Kidney epithelial cell (primary cell): ENCODE results near the gene LRGUK. TPM values are rescaled to one million over a fixed set of nuclear protein-coding genes. Genes with fewer than 3 reads are reported as not detected.

ENCODE experiments used
- DNase-seq: peaks from one replicate; pipeline ENCODE4 v3.0.0-alpha.2; 2010; ENCODE audit warnings: low read depth
- H3K27me3 ChIP-seq: 2 replicates; pipeline ENCODE4 v1.6.0; 2011; ENCODE audit warnings: low read length; ENCODE audit not compliant: control insufficient read depth, insufficient read depth
- H3K36me3 ChIP-seq: 2 replicates; pipeline ENCODE4 v1.5.1; 2011; ENCODE audit warnings: low read length; ENCODE audit not compliant: control insufficient read depth, insufficient read depth
- H3K4me3 ChIP-seq: 2 replicates; pipeline ENCODE4 v1.5.1; 2011; ENCODE audit warnings: low read depth, mild to moderate bottlenecking, control low read depth, low read length
- total RNA-seq: library from RNA; depleted of rRNA; stranded (reverse); fragments of >200 nt; gene quantifications from 2 replicates; pipeline ENCODE4 v1.2.3, GENCODE V29; 2015
- TF ChIP-seq, protein P1 (sequence below): IDR thresholded peaks from 2 replicates; pipeline ENCODE4 v1.5.1; 2011; ENCODE audit warnings: mild to moderate bottlenecking, moderate library complexity, low read length, control low read depth, inconsistent platforms; ENCODE audit not compliant: insufficient read depth, poor library complexity, severe bottlenecking

Gene LRGUK
- total RNA-seq, 1 donor from 2014 or later = 0.42 TPM

- Histone ChIP-seq H3K27me3 (no peaks in the 10 kb centered on the region), H3K4me3 (no peak overlapping the region), H3K36me3 (no peaks in the 10 kb centered on the region)
- TF ChIP-seq, protein P1, sequence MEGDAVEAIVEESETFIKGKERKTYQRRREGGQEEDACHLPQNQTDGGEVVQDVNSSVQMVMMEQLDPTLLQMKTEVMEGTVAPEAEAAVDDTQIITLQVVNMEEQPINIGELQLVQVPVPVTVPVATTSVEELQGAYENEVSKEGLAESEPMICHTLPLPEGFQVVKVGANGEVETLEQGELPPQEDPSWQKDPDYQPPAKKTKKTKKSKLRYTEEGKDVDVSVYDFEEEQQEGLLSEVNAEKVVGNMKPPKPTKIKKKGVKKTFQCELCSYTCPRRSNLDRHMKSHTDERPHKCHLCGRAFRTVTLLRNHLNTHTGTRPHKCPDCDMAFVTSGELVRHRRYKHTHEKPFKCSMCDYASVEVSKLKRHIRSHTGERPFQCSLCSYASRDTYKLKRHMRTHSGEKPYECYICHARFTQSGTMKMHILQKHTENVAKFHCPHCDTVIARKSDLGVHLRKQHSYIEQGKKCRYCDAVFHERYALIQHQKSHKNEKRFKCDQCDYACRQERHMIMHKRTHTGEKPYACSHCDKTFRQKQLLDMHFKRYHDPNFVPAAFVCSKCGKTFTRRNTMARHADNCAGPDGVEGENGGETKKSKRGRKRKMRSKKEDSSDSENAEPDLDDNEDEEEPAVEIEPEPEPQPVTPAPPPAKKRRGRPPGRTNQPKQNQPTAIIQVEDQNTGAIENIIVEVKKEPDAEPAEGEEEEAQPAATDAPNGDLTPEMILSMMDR = no peak
- DNase-seq = no peak
Observed at GRCh38 chr7:134155206-134155605, 28.1 kb downstream of the LRGUK start.

GRCh38 chr7:134155871-134156270 is 28.7 kb downstream of the LRGUK start:
- Histone ChIP-seq H3K4me3 (no peak overlapping the region), H3K27me3 (no peaks in the 10 kb centered on the region), H3K36me3 (no peaks in the 10 kb centered on the region)
- DNase-seq = no peak
- TF ChIP-seq, protein P1 = no peak

- TF ChIP-seq, protein P1 = no peak
- DNase-seq = no peak
- Histone ChIP-seq H3K36me3 (no peaks in the 10 kb centered on the region), H3K27me3 (no peaks in the 10 kb centered on the region), H3K4me3 (no peak overlapping the region)
Observed at GRCh38 chr7:134165252-134165651, 38.1 kb downstream of the LRGUK start.

DNA sequence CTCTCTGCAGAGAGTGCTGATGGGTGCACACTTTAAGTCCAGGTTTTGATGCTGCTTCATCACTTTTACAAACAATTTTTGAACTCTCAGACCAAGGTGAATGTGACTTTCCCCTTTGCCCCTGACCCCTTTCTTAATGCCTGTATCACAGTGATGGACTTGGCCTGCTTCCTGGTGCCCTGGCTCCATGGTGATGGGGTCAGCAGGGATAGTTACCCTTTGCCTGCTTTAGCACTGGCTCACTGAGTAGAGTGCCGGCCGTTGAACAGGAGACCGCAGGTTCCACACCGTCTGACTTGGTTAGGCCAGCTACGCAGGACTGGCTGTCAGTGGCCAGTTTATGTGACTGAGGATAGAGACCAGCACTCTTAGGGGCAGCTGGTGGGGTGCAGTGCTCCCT is 40.1 kb downstream of the LRGUK start:
- Histone ChIP-seq H3K27me3 (no peaks in the 10 kb centered on the region), H3K4me3 (no peak overlapping the region), H3K36me3 (no peaks in the 10 kb centered on the region)
- no peak for DNase-seq
- TF ChIP-seq, protein P1 = no peak

DNA sequence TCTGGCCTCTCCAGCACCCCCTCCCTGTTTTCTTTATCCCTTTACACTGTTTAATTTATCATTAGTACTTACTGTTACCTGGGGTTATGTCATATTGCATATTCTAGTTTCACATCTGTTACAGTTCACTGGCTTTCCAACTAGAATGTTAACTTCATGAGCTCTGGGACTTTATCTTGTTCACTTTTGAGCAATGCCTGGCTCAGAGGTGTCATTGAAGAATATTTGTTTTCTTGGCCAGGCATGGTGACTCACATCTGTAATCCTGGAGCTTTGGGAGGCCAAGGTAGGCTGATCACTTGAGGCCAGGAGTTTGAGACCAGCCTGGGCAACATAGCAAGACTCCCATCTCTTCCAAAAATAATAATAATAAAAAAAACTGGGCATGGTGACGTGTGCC is 40.7 kb downstream of the LRGUK start:
- no peak for DNase-seq
- Histone ChIP-seq H3K27me3 (no peaks in the 10 kb centered on the region), H3K4me3 (no peak overlapping the region), H3K36me3 (no peaks in the 10 kb centered on the region)
- TF ChIP-seq, protein P1 = no peak

- no peaks in the 10 kb centered on the region for H3K36me3 ChIP-seq
- TF ChIP-seq, protein P1 = no peak
- H3K4me3 ChIP-seq = no peak overlapping the region
- no peaks in the 10 kb centered on the region for H3K27me3 ChIP-seq
- peak; percentile 92 for DNase-seq
Observed at GRCh38 chr7:134174795-134175261, 47.7 kb downstream of the LRGUK start.
